IPS-NIHi7 (cell line): ENCODE data around the gene TSN.
"Not testable (repeated sequence)": the region's sequence is repeated elsewhere in the genome, so short reads cannot be mapped to it uniquely, and the experiment has no call there.

Experiments used
- DNase-seq: peaks from one replicate; pipeline ENCODE4 v3.0.0; 2012; ENCODE audit warnings: mixed read lengths; ENCODE audit errors: extremely low spot score

The TSN gene

GRCh38 chr2:121801916-121802315, 46.5 kb downstream of the TSN start:
- DNase-seq = no peak

GRCh38 chr2:121803503-121803902, 48.1 kb downstream of the TSN start:
- no peak for DNase-seq

GRCh38 chr2:121804340-121804739, 48.9 kb downstream of the TSN start:
- DNase-seq = peak; percentile 74

GRCh38 chr2:121804997-121805765, 49.7 kb downstream of the TSN start:
- DNase-seq = no peak

DNA sequence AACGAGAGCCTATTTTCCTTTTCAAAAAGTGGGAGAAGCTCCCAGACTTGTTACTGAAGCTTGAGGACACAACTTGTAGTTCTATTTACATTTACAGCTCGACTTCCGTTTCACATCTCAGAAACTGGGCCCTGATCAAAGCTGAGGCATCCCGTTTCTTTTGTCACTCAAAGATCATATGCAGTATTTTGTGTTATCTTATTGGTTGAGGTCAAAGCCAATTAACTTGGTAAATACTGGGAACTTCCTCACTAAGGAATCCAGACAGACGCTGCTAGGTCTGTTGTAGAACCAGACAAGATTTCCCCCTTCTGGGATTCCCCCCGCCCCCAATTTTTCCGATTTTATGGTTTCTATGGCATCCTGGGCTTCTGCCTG, 50.3 kb downstream of the TSN start:
- DNase-seq = no peak

- not testable (repeated sequence) for DNase-seq
Measured at GRCh38 chr2:121807771-121808170, 52.3 kb downstream of the TSN start.

DNA sequence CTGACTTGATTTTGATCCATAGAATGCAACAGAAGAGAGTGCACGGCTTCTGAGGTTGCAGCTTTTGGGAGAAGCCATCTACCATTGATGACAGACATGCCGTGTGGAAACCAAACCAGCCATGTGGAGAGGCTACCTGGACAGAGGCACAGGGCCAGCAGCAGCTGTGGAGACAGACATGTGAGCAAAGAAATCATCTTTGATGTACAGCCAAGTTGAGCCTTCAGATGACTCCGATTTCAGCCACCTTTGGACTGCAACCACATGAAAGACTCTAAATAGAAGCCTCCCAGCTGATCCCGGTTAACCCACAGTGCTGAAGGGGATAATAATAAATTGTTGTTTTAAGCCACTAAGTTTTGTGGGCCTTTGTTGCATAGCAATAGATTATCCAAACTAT, 54.2 kb downstream of the TSN start:
- DNase-seq = no peak

GRCh38 chr2:121810959-121811853, 55.8 kb downstream of the TSN start:
- DNase-seq = peak; percentile 83

- DNase-seq = not testable (repeated sequence)
Measured at GRCh38 chr2:121813083-121813482, 57.6 kb downstream of the TSN start.

DNA sequence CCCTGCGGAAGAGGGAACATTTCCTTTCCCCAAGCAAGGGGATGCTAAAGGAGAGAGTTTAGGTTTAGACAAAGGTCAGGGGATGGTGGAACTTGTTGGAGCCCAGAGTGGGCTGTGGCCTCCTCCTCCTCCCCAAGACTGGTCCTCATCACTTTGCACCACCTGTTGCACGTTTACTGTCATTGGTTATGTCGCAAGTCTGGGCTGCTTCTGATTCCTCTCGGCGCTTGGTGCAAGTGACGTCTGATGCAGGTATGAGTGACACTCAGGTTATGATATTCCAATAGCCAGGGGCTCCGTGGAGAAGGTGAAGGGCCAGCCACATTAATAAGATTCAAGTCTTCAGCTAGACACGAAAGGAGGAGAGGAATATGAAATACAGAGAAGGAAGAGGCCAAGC, 59.8 kb downstream of the TSN start:
- no peak for DNase-seq

- DNase-seq = no peak
Measured at GRCh38 chr2:121816797-121817196, 61.3 kb downstream of the TSN start.

- DNase-seq = not testable (repeated sequence)
Measured at GRCh38 chr2:121817304-121817703, 61.9 kb downstream of the TSN start.
